HG03558 (cell line): ENCODE measurements around the gene PTF1A.

Experiments
- ATAC-seq: cut with Tn5 transposase; IDR thresholded peaks from one replicate; pipeline ENCODE4 v1.9.1; 2021; ENCODE audit warnings: moderate number of reproducible peaks; ENCODE audit not compliant: unreplicated experiment; ENCODE audit errors: extremely low read depth

The PTF1A gene

DNA sequence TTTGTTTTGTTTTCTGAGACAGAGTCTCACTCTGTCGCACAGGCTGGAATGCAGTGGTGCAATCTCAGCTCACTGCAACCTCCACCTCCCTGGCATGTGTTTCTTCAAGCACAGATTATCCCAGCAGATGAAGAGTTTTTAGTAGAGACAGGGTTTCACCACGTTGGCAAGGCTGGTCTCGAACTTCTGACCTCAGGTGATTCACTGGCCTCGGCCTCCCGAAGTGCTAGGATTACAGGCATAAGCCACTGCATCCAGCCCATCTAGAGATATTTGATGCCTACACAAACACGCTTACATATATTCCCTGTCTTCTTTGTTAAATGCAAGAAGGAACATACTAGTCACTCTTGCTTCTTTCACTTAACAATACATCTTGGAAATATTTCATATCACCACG, 5.9 kb upstream of the PTF1A start:
- ATAC-seq = no peak

DNA sequence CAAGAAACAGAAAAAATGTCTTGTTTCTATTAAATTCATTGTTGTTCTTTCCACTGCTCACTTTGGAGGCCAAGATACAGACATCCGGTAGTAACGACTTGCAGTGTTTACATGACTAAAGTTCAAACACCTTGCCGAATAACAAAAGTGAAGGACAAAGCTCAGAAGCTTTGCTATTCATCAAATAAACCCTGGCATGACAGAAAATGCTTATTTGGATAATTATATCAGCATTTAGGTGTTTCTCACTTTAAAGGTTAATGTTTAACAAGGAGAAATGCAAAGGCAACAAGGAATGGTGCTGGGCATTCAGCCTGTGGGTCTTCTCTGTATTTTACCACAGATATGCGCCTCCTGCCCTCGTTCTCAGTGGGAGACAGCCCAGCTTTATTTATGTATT, 5.4 kb upstream of the PTF1A start:
- no peak for ATAC-seq

- no peak for ATAC-seq
Measured at GRCh38 chr10:23187155-23187554, 5.0 kb upstream of the PTF1A start.

DNA sequence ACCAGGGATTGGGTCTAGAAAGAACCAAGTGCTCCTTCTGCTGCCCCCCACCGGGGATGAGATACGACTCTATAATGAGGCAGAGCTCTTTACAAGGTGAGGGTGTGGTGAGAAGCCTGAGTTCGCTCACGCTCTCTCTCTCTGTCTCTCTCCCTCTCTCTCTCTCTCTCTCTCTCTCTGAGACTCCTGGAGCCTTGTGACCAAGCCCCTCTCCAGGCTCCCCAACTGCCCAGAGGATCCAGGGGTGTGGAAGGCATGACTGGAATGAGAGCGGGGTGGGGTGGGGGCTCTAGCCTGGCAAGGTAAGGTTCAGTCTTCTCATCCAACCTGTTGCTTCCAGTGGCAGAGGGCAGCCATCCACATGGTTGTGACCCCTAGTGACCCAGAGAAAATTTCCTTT, 3.1 kb upstream of the PTF1A start:
- ATAC-seq = no peak

DNA sequence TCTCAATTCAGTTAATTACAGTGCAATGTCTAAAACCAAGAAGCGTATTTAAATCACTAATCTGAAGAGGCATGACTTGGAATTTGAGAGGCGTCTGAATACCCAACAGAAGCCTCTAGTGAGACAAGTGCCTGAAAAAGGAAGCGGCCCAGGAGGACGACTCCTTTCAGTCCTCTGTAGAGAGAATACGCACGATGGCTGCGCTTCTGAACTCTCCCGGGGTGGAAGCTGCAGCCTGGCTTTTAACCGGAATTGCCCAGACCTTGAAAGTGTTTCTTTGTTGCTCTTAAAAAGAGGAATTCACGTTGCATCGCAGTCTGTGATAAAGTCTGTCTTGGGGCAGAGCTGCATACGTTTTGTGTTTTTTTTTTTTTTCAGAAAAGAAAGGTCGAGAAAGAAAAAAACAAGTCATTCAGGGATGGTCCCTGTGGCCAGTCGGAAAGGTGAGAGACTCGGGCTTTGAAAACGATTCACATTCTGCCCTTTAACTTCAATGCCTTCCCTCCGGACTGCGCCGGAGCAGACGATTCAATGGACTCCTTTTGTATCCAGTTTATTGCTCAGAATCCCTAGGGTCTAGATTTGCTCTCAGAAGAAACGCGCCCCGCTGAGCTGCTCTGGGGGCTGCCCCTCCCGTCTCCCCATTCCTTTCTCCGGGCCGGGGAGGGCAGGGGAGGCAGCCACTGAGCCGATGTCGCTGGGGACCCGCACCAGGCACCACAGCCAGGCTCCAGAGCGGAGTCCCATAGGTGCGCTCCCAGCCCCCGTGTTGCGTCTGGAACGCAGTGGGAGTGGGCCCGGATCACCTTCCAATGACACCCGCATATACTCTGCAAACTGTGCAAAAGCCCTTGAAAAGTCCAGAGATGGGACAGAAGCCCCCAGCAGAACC, 994 bp upstream of the PTF1A start:
- ATAC-seq = no peak

DNA sequence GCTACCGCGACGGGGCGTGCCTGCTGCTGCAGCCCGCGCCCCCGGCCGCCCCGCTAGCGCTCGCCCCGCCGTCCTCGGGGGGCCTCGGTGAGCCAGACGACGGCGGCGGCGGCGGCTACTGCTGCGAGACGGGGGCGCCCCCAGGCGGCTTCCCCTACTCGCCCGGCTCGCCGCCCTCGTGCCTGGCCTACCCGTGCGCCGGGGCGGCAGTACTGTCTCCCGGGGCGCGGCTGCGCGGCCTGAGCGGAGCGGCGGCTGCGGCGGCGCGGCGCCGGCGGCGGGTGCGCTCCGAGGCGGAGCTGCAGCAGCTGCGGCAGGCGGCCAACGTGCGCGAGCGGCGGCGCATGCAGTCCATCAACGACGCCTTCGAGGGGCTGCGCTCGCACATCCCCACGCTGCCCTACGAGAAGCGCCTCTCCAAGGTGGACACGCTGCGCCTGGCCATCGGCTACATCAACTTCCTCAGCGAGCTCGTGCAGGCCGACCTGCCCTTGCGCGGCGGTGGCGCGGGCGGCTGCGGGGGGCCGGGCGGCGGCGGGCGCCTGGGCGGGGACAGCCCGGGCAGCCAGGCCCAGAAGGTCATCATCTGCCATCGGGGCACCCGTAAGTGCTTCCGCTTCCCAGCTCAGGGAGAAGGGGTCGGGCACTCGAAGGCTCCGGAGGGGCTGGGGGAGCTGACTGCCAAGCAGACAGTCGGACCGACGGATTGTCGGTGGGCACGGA, 761 bp downstream of the PTF1A start:
- ATAC-seq = no peak

- ATAC-seq = no peak
Measured at GRCh38 chr10:23193435-23194074, 1.4 kb downstream of the PTF1A start.

DNA sequence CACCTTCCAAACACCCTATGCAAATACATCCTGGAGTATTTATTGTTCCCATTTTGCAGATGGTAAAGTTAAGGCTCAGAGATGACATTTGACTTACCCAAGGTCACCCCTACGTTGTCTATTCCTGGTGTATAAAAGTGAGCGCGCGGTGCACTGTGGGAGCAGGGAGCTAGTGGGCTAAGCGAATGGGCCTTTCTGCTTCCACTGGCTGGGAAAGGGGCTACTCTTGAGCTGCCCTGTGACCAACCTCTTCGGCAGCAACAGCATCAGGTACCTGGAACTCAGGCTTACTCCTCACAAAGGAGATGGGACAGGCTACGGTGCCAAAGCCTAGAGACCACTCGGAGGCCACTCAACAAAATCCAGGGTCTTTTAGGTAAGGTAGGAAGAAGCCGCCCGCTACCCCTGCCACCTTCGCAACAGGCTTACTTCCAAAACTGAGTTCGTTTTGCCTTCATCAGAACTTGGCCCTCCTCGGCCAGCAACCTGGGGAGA, 2.4 kb downstream of the PTF1A start:
- ATAC-seq = no peak

DNA sequence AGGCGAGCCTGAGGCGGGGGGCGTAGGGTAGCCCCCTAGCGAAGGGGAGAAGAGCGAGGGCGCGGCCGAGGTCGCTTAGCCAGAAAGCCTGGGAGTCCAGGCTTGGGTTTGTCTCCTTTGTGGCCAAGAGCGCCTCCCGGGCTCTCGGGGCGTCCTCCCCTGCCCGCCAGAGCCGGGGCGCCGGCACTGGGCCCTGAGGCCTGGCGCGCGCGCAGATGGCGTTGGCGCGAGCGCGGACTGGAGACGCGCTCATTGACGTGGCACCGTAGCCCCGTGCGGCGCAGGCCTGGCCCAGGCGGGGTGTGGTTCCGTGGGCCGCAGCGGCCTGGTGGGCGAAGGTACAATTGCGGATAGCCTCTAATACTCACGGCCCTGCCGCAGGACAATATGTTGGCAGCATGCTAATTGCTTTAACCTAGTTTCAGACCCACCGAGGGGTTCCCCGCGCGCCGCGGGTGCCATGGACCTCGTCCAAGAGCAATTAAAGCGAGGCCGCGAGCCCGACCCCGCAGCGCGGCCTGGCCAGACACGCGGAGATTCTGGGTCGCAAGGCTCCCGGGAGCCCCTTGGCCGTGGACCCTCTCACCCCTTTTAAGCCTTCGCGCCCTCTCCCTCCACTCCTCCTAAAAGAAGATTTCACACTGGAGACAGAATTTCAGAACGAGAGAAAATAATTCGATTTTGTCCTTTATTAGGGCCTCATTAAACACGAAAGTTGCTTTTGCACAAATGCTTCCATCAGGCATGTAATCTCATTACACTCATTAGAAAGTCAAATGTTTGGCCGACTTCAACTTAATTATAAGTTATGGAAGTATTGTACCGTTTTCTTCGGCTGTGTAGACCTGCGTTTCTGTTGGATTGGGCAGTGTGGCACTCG, 3.1 kb downstream of the PTF1A start:
- no peak for ATAC-seq

DNA sequence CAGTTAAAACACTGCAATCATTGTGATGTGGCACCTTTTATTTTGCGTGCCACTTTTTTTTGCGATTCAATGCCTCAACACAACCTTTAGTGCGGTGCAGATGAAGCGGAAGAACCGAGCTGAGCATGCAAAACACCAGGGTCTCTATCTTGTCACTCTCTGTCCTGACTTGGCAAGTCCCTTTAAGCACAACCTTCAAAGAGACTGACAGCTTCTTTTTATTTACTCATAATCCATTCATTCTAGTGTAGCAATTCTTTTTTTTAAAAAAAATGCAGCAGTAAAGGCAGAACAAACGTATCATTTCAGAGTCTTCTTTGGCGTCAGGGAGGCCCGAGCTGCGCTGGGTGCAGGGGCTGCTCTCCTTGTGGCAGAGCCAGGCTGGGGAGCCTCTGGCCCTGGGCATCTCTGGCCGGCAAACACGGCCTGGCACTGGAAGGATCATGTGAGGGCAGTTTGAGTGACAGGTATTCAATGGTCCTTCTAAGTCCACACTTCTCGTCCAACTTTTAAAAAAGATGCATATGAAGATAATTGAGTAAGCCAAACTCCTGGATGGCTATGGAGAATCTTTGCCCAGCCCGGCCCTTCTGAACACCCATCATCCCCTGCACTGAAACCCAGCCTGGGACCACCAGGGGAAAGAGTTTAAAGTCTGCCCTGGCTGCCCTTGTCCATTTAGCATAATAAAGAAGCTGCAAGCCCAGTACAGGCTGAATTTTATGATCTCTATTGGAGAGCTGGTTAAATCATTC, 3.9 kb downstream of the PTF1A start:
- no peak for ATAC-seq

GRCh38 chr10:23196915-23197314, 4.8 kb downstream of the PTF1A start:
- no peak for ATAC-seq

DNA sequence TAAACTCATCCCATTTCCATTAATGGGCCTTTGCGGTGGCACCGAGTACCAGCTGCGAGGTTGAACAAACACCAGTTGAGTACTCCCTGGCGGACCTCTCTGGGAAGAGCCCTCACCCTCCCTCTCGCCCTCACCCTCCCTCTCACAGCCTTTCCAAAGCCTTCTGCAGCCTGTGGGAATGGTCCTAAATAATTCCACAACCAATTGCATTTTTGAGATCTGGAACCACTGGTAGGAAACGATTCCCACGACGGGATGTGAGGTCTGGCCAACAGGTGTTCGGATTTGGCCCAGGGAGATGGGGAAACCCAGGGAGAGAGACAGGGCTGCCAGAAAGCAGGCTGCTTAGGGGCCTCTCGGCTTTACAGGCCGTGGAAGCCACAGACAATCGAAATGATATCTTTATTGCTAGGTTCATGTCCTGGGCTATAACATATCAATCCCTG, 5.3 kb downstream of the PTF1A start:
- ATAC-seq = no peak

DNA sequence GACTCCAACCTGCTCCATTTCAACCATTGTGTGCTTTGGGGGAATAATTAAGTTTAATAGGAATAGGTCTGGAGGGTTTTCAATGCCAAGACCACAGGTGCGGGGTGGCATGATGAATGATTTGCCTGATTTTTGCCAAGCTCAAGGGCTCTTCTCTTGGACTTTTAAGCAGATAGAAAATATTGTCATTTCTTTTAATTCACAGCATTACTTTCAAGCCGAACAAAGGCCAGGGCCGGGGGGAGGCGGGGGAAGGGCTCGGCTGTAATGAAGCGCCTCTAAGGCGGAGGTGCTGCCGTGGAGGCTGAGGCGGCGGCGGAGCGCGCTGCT, 6.5 kb downstream of the PTF1A start:
- no peak for ATAC-seq

DNA sequence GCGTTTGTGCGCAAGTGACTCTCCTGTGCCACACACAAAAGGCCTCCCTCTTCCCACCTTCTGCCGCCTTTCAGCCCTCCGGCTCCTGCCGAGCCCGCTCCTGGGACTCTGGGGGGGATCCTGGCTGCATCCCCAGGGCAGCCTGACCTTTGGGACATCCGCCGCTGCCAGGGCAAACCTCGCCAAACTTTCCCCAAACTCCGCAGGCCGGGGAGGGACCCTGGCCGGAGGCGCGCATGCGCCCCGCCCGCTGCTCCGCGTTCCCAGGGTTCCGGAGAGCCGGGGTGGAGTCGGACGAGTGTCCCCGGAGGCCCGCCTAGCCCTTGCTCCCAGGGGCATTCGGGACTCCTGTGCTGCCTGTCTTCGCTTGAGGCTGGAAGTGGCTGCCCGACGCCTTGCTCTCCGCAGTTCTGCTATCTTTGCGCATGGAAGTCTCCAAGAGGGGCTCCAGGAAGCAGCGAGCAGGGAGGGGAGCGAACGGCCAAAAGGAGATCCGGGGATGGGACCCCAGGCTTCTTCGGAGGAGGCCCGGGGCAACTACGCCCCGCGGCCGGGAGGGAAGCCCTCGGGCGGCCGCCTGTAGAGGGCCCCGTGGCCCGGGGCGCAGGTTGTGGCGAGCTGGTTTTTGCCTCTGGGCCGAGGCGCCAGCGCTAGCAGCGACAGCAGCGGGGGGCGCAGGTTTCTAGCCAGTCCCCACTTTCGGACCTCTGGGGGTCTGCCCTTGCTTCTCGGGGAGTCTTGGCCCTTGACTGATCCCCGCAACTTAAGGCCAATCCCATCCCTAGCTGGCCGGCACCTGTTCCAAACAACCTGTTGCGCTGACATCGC, 7.0 kb downstream of the PTF1A start:
- no peak for ATAC-seq

DNA sequence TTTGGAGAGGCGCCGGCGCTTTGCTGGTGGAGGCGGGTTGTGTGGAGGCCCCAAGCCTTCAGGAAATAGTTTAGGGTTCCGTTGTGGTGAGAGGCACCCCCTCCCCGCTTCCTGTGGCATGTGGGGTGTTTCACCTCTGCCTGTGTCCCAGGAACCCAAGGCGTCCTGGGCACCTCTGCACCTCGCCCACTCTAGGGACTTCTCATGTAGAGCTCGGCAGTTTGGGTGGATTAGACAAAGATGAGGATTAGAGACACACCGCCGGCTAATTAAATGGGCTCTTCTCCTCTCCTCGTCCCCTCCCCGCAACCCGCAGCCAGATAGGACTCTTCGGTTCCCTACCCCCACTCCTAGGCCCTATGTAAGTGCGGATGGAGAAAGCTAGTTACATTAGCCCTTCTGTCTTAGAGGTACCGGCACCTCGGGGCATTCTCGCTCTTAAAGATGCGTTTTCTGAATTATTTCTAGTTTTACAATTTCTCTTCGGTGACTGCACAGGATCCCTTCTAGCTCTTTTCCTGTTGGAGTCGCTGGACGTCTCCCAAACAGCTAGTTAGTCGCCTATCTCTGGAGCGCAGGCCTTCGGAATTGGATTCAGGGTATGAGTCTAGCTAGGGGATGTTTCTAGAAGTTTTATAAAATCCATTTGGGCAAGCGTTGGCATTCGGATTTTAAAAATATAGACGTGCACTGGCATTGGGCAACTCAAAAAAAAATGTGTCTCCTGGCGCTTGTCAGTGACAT, 7.8 kb downstream of the PTF1A start:
- ATAC-seq = no peak

DNA sequence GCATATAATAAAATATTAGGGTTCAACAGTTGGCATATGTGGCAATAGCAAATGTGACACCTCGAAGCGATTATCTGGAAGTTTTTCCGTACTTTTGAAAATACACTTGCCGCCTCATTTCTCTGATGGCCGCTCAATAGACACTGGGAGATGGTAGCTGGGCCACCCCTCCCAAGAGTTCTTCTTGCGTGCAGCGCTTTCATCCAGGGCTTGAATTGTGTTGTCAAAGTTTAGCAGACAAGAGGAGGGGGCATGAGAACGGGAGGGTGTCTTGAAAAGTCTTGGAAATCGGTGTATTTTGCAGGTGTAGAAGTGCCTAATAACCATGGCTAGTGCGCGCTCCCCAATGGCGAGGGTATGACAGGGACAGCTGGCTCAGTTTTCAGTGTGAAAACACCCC, 8.5 kb downstream of the PTF1A start:
- ATAC-seq = no peak

DNA sequence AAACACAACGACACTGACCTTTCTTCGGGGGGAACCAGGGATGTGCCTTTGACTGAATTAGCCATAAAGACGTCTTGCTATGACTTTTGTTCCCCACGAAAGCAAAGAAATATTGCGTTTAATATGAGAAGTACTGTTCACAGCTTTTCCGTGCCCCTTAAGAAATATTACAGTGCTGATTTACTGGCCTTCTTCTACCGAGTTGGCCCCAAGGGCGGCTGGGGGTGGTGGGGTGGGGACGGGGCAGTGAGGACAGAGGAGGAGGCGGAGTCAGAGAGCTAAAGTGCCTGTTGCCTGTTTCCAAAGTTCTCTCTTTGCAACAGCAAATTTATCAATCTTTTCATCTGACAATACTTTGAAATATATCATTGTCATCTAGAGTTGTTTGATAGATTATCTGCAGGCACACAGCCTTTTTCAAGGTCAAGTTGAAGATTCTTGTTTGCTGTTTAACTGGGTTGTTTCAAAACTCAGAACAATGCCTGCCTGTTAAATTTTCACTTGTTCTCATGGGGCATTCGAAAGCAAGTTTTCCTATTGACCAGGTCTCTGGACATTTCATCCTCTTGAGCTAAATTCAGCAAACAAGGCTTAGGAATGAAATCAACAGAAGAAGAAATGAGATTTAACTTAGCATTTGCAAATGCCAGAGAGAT, 9.0 kb downstream of the PTF1A start:
- no peak for ATAC-seq
